Breast epithelium (tissue), 3 donors: ENCODE measurements around the gene PSMC3IP.

Experiments used
- CTCF ChIP-seq, 3 donors: fragments of 450-650 bp; IDR thresholded peaks; one replicate each; pipeline ENCODE4 v1.5.1; 2016 to 2017; ENCODE audit warnings: antibody characterized with exemption in 3 of 3, mild to moderate bottlenecking in 3 of 3, moderate library complexity in 3 of 3
- POLR2A ChIP-seq: fragments of 450-650 bp; IDR thresholded peaks from one replicate; pipeline ENCODE4 v1.6.1; 2016; ENCODE audit warnings: antibody characterized with exemption, mild to moderate bottlenecking, moderate library complexity
- POLR2AphosphoS5 ChIP-seq, 3 donors: sonication (generic); formaldehyde crosslinking; IDR thresholded peaks; one replicate each; pipeline ENCODE4 v1.6.1; 2017; ENCODE audit warnings: antibody characterized with exemption in 3 of 3

DNA sequence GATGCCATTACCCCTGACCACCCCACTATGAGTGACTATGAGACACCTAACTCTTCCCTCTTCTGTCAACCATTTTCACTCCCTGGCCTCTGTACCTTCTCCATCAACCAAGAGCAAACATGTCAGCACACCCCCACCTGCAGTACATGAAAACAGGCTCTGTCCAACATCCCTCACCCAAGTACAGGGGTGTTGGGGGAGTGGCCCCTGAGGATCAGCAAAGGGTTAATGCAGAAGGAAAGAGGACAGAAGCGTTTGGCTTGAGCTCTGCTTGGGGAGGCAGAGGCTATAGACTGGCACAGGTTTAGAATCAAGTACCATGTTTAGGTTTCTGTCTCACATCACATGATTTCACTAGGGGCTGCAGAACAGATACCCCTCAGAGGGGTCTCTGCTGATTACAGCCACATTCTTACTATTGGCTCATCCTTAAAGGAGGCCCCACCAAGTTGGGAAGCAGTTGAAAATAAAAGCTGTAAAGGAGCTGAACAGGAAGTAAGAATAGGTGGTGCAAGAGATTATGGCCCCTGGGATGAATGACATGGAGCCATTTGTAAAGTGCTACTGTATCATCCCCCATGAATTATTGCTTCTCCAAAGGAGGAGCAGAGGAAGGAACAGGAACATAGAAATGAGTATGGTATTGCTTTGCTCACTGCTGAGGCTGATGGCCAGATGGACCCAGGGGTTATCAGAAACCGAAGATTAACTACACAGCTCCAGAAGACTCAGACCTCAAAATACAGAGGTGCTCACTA, 2.4 kb upstream of the PSMC3IP start:
- no peak for TF ChIP-seq CTCF (IDR thresholded peaks at IDR 0.05)
- TF ChIP-seq POLR2AphosphoS5 (IDR thresholded peaks at IDR 0.05), result no peak
- TF ChIP-seq POLR2A, result no peak
